Keratinocyte (primary cell): ENCODE results near the gene LSAMP. TPM values are rescaled to one million over a fixed set of nuclear protein-coding genes. Genes with fewer than 3 reads are reported as not detected.

Experiments used
- DNase-seq: peaks from one replicate; pipeline ENCODE4 v3.0.0-alpha.2; 2011; ENCODE audit warnings: low read depth, missing footprints, low spot score
- FAIRE-seq: peaks from 2 replicates; lab custom pipeline; 2011; peaks lifted over from hg19 to GRCh38; lab: Jason Lieb, UNC
- H2AFZ ChIP-seq: 2 replicates; pipeline ENCODE4 v1.6.0; 2012; ENCODE audit warnings: low read length, control low read depth, inconsistent platforms; ENCODE audit not compliant: control insufficient read depth
- H3K27ac ChIP-seq: 2 replicates; pipeline ENCODE4 v1.5.1; 2011; ENCODE audit warnings: low read length; ENCODE audit not compliant: control insufficient read depth, insufficient read depth
- H3K27me3 ChIP-seq: 3 replicates; pipeline ENCODE4 v1.6.0; 2011; ENCODE audit warnings: low read length; ENCODE audit not compliant: control insufficient read depth, insufficient read depth; ENCODE audit errors: extremely low read depth
- H3K36me3 ChIP-seq, 2 experiments: 2 replicates in 1 of 2; 3 replicates in 1 of 2; pipeline ENCODE4 v1.5.1; 2011; ENCODE audit warnings: low read length in 2 of 2, mild to moderate bottlenecking in 1 of 2; ENCODE audit not compliant: control insufficient read depth in 2 of 2, insufficient read depth in 2 of 2; ENCODE audit errors: extremely low read depth in 1 of 2
- H3K4me1 ChIP-seq: 3 replicates; pipeline ENCODE4 v1.5.1; 2011; ENCODE audit warnings: low read length; ENCODE audit not compliant: control insufficient read depth, insufficient read depth; ENCODE audit errors: extremely low read depth
- H3K4me2 ChIP-seq: 3 replicates; pipeline ENCODE4 v1.6.0; 2011; ENCODE audit warnings: low read depth, low read length; ENCODE audit not compliant: control insufficient read depth, insufficient read depth; ENCODE audit errors: extremely low read depth
- H3K4me3 ChIP-seq, 3 experiments: fragments of 200-600 bp in 1 of 3; sonication (generic) in 1 of 3; 2 replicates in 2 of 3; 3 replicates in 1 of 3; pipeline ENCODE4 v1.5.1; 2011 to 2016; ENCODE audit warnings: low read length in 3 of 3, mild to moderate bottlenecking in 3 of 3, control low read depth in 2 of 3, inconsistent platforms in 1 of 3, low read depth in 1 of 3, mixed read lengths in 1 of 3, mixed run types in 1 of 3, moderate library complexity in 1 of 3; ENCODE audit not compliant: control insufficient read depth in 2 of 3, insufficient read depth in 2 of 3; ENCODE audit errors: extremely low read depth in 1 of 3
- H3K79me2 ChIP-seq: 2 replicates; pipeline ENCODE4 v1.6.0; 2012; ENCODE audit warnings: low read length; ENCODE audit not compliant: control insufficient read depth, insufficient read depth
- H3K9ac ChIP-seq: 3 replicates; pipeline ENCODE4 v1.6.0; 2011; ENCODE audit warnings: low read length; ENCODE audit not compliant: control insufficient read depth, insufficient read depth; ENCODE audit errors: extremely low read depth
- H3K9me1 ChIP-seq: 3 replicates; pipeline ENCODE4 v1.6.0; 2011; ENCODE audit warnings: low read length; ENCODE audit not compliant: control insufficient read depth, insufficient read depth; ENCODE audit errors: extremely low read depth
- H3K9me3 ChIP-seq: 2 replicates; pipeline ENCODE4 v1.5.1; 2012; ENCODE audit warnings: low read depth, low read length; ENCODE audit not compliant: control insufficient read depth
- H4K20me1 ChIP-seq: 3 replicates; pipeline ENCODE4 v1.6.0; 2011; ENCODE audit warnings: low read length; ENCODE audit not compliant: control insufficient read depth, insufficient read depth; ENCODE audit errors: extremely low read depth
- CTCF ChIP-seq, 3 experiments: IDR thresholded peaks in 1 of 3; conservative IDR thresholded peaks in 1 of 3; optimal IDR thresholded peaks in 1 of 3; 2 replicates in 2 of 3; 3 replicates in 1 of 3; pipeline versions ENCODE3 to v1.5.1; 2011; ENCODE audit warnings: low read length in 3 of 3, mild to moderate bottlenecking in 3 of 3, moderate library complexity in 2 of 3, control low read depth in 1 of 3, inconsistent platforms in 1 of 3; ENCODE audit not compliant: insufficient read depth in 2 of 3; ENCODE audit errors: extremely low read depth in 1 of 3
- EZH2 ChIP-seq: IDR thresholded peaks from one replicate; pipeline ENCODE4 v1.6.1; 2012; ENCODE audit warnings: inconsistent platforms, mild to moderate bottlenecking, low read length, moderate library complexity
- dilution Hi-C: fragments of 300-500 bp; cut with MboI; formaldehyde crosslinking; loops from one replicate; pipeline ENCODE4 v1.7.0; 2020; ENCODE audit warnings: low sequenced_read_pairs; ENCODE audit not compliant: extremely low pct_ligation_motif_present
- polyA plus RNA-seq, 5 experiments: library from polyadenylated mRNA; depleted of rRNA in 3 of 5; stranded (reverse) in 3 of 5; stranded (forward) in 1 of 5; unstranded in 1 of 5; fragments of >200 nt; gene quantifications; 1 replicate in 1 of 5; 2 replicates in 3 of 5; 3 replicates in 1 of 5; pipeline versions ENCODE4 v1.2.1 to v1.2.3, GENCODE V29; 2011 to 2012; ENCODE audit warnings: missing spikeins in 2 of 5, low read depth in 1 of 5, low replicate concordance in 1 of 5

LSAMP gene
- polyA plus RNA-seq, 1 donor (not counting 4 experiments of a cell fraction or from before 2014, with no cell fraction given): 0.12 TPM

GRCh38 chr3:116039651-116039985, 405.7 kb downstream of the LSAMP start:
- no peak overlapping the region for H2AFZ ChIP-seq
- H3K27ac ChIP-seq: no peak overlapping the region
- H4K20me1 ChIP-seq: no peaks in the 10 kb centered on the region
- H3K4me3 ChIP-seq: no peak overlapping the region
- no peak overlapping the region for H3K9ac ChIP-seq
- dilution Hi-C loops: no loop called here
- DNase-seq: no peak
- TF ChIP-seq EZH2 (no peak), CTCF (optimal IDR thresholded peaks at IDR 0.05 in 1 of 3, IDR thresholded peaks at IDR 0.05 in 1 of 3, conservative IDR thresholded peaks at IDR 0.05 in 1 of 3; ENCODE audit: extremely low read depth in 1 of 3, insufficient read depth in 2 of 3, low read length in 3 of 3) (no peak)
- no peaks in the 10 kb centered on the region for H3K9me1 ChIP-seq
- H3K4me2 ChIP-seq: no peak overlapping the region
- H3K27me3 ChIP-seq: no peaks in the 10 kb centered on the region
- H3K79me2 ChIP-seq: no peaks in the 10 kb centered on the region
- H3K36me3 ChIP-seq: no peaks in the 10 kb centered on the region
- H3K4me1 ChIP-seq: peaks cover 8% of the 10 kb centered on the region
- H3K9me3 ChIP-seq: no peaks in the 10 kb centered on the region
- FAIRE-seq: no peak

- DNase-seq (no peak), FAIRE-seq (peak; percentile 41)
- no peaks in the 10 kb centered on the region for H3K9me1 ChIP-seq
- no peak for TF ChIP-seq CTCF (optimal IDR thresholded peaks at IDR 0.05 in 1 of 3, IDR thresholded peaks at IDR 0.05 in 1 of 3, conservative IDR thresholded peaks at IDR 0.05 in 1 of 3; ENCODE audit: extremely low read depth in 1 of 3, insufficient read depth in 2 of 3, low read length in 3 of 3)
- TF ChIP-seq EZH2: no peak
- H3K9me3 ChIP-seq: no peaks in the 10 kb centered on the region
- dilution Hi-C loops: no loop called here
- no peak overlapping the region for H3K9ac ChIP-seq
- H2AFZ ChIP-seq: no peak overlapping the region
- no peaks in the 10 kb centered on the region for H4K20me1 ChIP-seq
- no peaks in the 10 kb centered on the region for H3K27me3 ChIP-seq
- H3K27ac ChIP-seq: no peak overlapping the region
- H3K79me2 ChIP-seq: no peaks in the 10 kb centered on the region
- no peaks in the 10 kb centered on the region for H3K36me3 ChIP-seq
- H3K4me2 ChIP-seq: no peak overlapping the region
- peaks cover 8% of the 10 kb centered on the region for H3K4me1 ChIP-seq
- no peak overlapping the region for H3K4me3 ChIP-seq
Observed at GRCh38 chr3:116038968-116039650, 406.2 kb downstream of the LSAMP start.
